Gastrocnemius medialis (tissue), 4 donors: Measurements from ENCODE around the gene XYLB. TPM values are rescaled to one million over a fixed set of nuclear protein-coding genes. Genes with fewer than 3 reads are reported as not detected.

Experiments
- ATAC-seq, 2 donors: fragments of 150-250 bp; one replicate each; pipeline ENCODE4 v1.9.1; 2016
- DNase-seq, 2 donors: peaks; one replicate each; pipeline ENCODE4 v3.0.0-alpha.2; 2019
- H3K27ac ChIP-seq, 4 donors: fragments of 200-600 bp; sonication (generic); 1 replicate in 1 of 4; 2 replicates in 3 of 4; pipeline ENCODE4 v1.5.1; 2016 to 2018; ENCODE audit warnings: mild to moderate bottlenecking in 2 of 4, moderate library complexity in 1 of 4
- H3K27me3 ChIP-seq, 3 donors: fragments of 200-600 bp; sonication (generic) in 2 of 3; 1 replicate in 1 of 3; 2 replicates in 2 of 3; pipeline versions ENCODE4 v1.5.1 to v1.6.0; 2016 to 2019; ENCODE audit warnings: mild to moderate bottlenecking in 1 of 3, moderate library complexity in 1 of 3
- H3K36me3 ChIP-seq, 2 donors: fragments of 200-600 bp; sonication (generic) in 1 of 2; one replicate each; pipeline ENCODE4 v1.5.1; 2017 to 2018
- H3K4me1 ChIP-seq, 2 donors: fragments of 200-600 bp; sonication (generic) in 1 of 2; one replicate each; pipeline ENCODE4 v1.5.1; 2016 to 2017; ENCODE audit warnings: mild to moderate bottlenecking in 2 of 2
- H3K4me3 ChIP-seq, 4 donors: fragments of 200-600 bp; sonication (generic) in 3 of 4; 1 replicate in 1 of 4; 2 replicates in 3 of 4; pipeline ENCODE4 v1.5.1; 2016 to 2019; ENCODE audit warnings: mild to moderate bottlenecking in 2 of 4
- H3K9me3 ChIP-seq, 3 donors: fragments of 200-600 bp; sonication (generic) in 2 of 3; 1 replicate in 1 of 3; 2 replicates in 2 of 3; pipeline ENCODE4 v1.5.1; 2016 to 2019
- CTCF ChIP-seq, 5 experiments: fragments of 450-650 bp in 3 of 5; fragments of 200-600 bp in 2 of 5; sonication (generic) in 2 of 5; IDR thresholded peaks in 4 of 5; conservative IDR thresholded peaks in 1 of 5; 1 replicate in 4 of 5; 2 replicates in 1 of 5; pipeline ENCODE4 v1.5.1; 2016 to 2019; ENCODE audit warnings: antibody characterized with exemption in 5 of 5, mild to moderate bottlenecking in 3 of 5, moderate library complexity in 3 of 5
- POLR2A ChIP-seq, 2 donors: fragments of 450-650 bp; IDR thresholded peaks; one replicate each; pipeline ENCODE4 v1.6.1; 2017; ENCODE audit warnings: antibody characterized with exemption in 2 of 2, mild to moderate bottlenecking in 2 of 2, moderate library complexity in 2 of 2
- in situ Hi-C, 4 donors: fragments of 200-750 bp; cut with MboI; loops; one replicate each; pipeline versions ENCODE4 v1.15.0 to v1.8.0; 2017; ENCODE audit warnings: low sequenced_read_pairs in 4 of 4
- intact Hi-C: fragments of 100-400 bp; cut with DNase I; formaldehyde crosslinking; loops from one replicate; pipeline ENCODE4 v1.15.1; 2023; ENCODE audit warnings: low total_unique reads
- total RNA-seq, 4 donors: library from RNA; depleted of rRNA; stranded (reverse); fragments of >200 nt; gene quantifications; one replicate each; pipeline versions ENCODE4 v1.1.0 to v1.2.3, GENCODE V29; 2016

The XYLB gene
- total RNA-seq, 4 donors from 2014 or later: 0.23 to 1.1 (median 0.44) TPM

GRCh38 chr3:38332201-38332600 lies 14.4 kb upstream of the XYLB start:
- H3K4me3 ChIP-seq: no peak overlapping the region
- H3K27ac ChIP-seq: no peak overlapping the region
- no peaks in the 10 kb centered on the region for H3K36me3 ChIP-seq
- H3K9me3 ChIP-seq: no peaks in the 10 kb centered on the region
- no peak for ATAC-seq
- no peak for TF ChIP-seq POLR2A (IDR thresholded peaks at IDR 0.05)
- TF ChIP-seq CTCF (IDR thresholded peaks at IDR 0.05 in 4 of 5, conservative IDR thresholded peaks at IDR 0.05 in 1 of 5): no peak
- intact Hi-C loops (no loop called here), in situ Hi-C loops (no loop called here)
- H3K4me1 ChIP-seq: no peaks in the 10 kb centered on the region
- no peak for DNase-seq
- no peaks in the 10 kb centered on the region for H3K27me3 ChIP-seq

GRCh38 chr3:38334142-38335055 lies 12.2 kb upstream of the XYLB start:
- ATAC-seq (no peak), DNase-seq (no peak)
- Histone ChIP-seq H3K4me3 (no peak overlapping the region), H3K4me1 (no peaks in the 10 kb centered on the region), H3K27me3 (no peaks in the 10 kb centered on the region), H3K27ac (no peak overlapping the region), H3K36me3 (no peaks in the 10 kb centered on the region), H3K9me3 (no peaks in the 10 kb centered on the region)
- intact Hi-C loops (no loop called here), in situ Hi-C loops (no loop called here)
- TF ChIP-seq POLR2A (IDR thresholded peaks at IDR 0.05) (no peak), CTCF (IDR thresholded peaks at IDR 0.05 in 4 of 5, conservative IDR thresholded peaks at IDR 0.05 in 1 of 5) (no peak)

GRCh38 chr3:38335263-38335662 lies 11.3 kb upstream of the XYLB start:
- Histone ChIP-seq H3K36me3 (no peaks in the 10 kb centered on the region), H3K27ac (no peak overlapping the region), H3K9me3 (no peaks in the 10 kb centered on the region), H3K27me3 (no peaks in the 10 kb centered on the region), H3K4me1 (no peaks in the 10 kb centered on the region), H3K4me3 (no peak overlapping the region)
- in situ Hi-C loops (no loop called here), intact Hi-C loops (no loop called here)
- no peak for TF ChIP-seq CTCF (IDR thresholded peaks at IDR 0.05 in 4 of 5, conservative IDR thresholded peaks at IDR 0.05 in 1 of 5)
- no peak for TF ChIP-seq POLR2A (IDR thresholded peaks at IDR 0.05)
- DNase-seq: no peak
- no peak for ATAC-seq

GRCh38 chr3:38337703-38338102 lies 8.9 kb upstream of the XYLB start:
- Histone ChIP-seq H3K27me3 (no peaks in the 10 kb centered on the region), H3K4me3 (no peak overlapping the region), H3K36me3 (no peaks in the 10 kb centered on the region), H3K27ac (no peak overlapping the region), H3K9me3 (no peaks in the 10 kb centered on the region), H3K4me1 (no peaks in the 10 kb centered on the region)
- in situ Hi-C loops: no loop called here
- intact Hi-C loops: no loop called here
- no peak for DNase-seq
- TF ChIP-seq CTCF (IDR thresholded peaks at IDR 0.05 in 4 of 5, conservative IDR thresholded peaks at IDR 0.05 in 1 of 5) (no peak), POLR2A (IDR thresholded peaks at IDR 0.05) (no peak)
- ATAC-seq: no peak
